Testis (tissue), 3 donors: ENCODE data around the gene DHRS2. TPM values are rescaled to one million over a fixed set of nuclear protein-coding genes. Genes with fewer than 3 reads are reported as not detected.
"Not testable (repeated sequence)": the region's sequence is repeated elsewhere in the genome, so short reads cannot be mapped to it uniquely, and the experiment has no call there.

ENCODE experiments used
- DNase-seq: peaks from one replicate; pipeline ENCODE4 v3.0.0-alpha.2; 2019
- H3K27ac ChIP-seq, 2 donors: fragments of 200-600 bp; sonication (generic); one replicate each; pipeline ENCODE4 v1.5.1; 2019
- H3K27me3 ChIP-seq: fragments of 200-600 bp; sonication (generic); one replicate; pipeline ENCODE4 v1.5.1; 2019
- H3K36me3 ChIP-seq: fragments of 200-600 bp; sonication (generic); one replicate; pipeline ENCODE4 v1.5.1; 2017; ENCODE audit warnings: low read depth; ENCODE audit errors: missing control alignments
- H3K4me1 ChIP-seq: fragments of 200-600 bp; sonication (generic); one replicate; pipeline ENCODE4 v1.5.1; 2019
- H3K4me3 ChIP-seq, 2 donors: fragments of 200-600 bp; sonication (generic); one replicate each; pipeline ENCODE4 v1.5.1; 2017 to 2019
- H3K9me3 ChIP-seq: fragments of 200-600 bp; sonication (generic); one replicate; pipeline ENCODE4 v1.5.1; 2017
- POLR2A ChIP-seq: fragments of 450-650 bp; IDR thresholded peaks from one replicate; pipeline ENCODE4 v1.6.1; 2017; ENCODE audit warnings: antibody characterized with exemption, mild to moderate bottlenecking, moderate library complexity
- WGBS, 2 donors: methylation state at CpG; one replicate each; pipeline ENCODE4 v1.1.5; 2018; 5-methylcytosine and 5-hydroxymethylcytosine counted together
- intact Hi-C: fragments of 100-400 bp; cut with DNase I; formaldehyde crosslinking; loops from one replicate; pipeline ENCODE4 v1.15.1; 2023; ENCODE audit warnings: low total_unique reads
- polyA plus RNA-seq: library from polyadenylated mRNA; stranded (reverse); fragments of 350-450 nt; fragmentation: Illumina TruSeq; extraction: RNeasy Lipid Tissue Mini Kit (QIAGEN cat#74804); gene quantifications from one replicate; pipeline ENCODE4 v1.2.3, GENCODE V29; 2014; ENCODE audit warnings: low read depth, low replicate concordance; ENCODE audit not compliant: insufficient read depth
- total RNA-seq, 2 donors: library from RNA; depleted of rRNA; stranded (reverse); fragments of >200 nt; gene quantifications; one replicate each; pipeline ENCODE4 v1.2.3, GENCODE V29; 2016
- TF ChIP-seq, protein P1 (sequence below), 3 experiments: fragments of 450-650 bp in 2 of 3; fragments of 200-600 bp in 1 of 3; sonication (generic) in 1 of 3; IDR thresholded peaks; one replicate each; pipeline ENCODE4 v1.5.1; 2016 to 2019; ENCODE audit warnings: antibody characterized with exemption in 3 of 3, mild to moderate bottlenecking in 2 of 3, moderate library complexity in 1 of 3

Gene DHRS2
- total and polyA plus RNA-seq, 3 donors from 2014 or later: 3.3 to 6.1 (median 4.1) TPM

DNA sequence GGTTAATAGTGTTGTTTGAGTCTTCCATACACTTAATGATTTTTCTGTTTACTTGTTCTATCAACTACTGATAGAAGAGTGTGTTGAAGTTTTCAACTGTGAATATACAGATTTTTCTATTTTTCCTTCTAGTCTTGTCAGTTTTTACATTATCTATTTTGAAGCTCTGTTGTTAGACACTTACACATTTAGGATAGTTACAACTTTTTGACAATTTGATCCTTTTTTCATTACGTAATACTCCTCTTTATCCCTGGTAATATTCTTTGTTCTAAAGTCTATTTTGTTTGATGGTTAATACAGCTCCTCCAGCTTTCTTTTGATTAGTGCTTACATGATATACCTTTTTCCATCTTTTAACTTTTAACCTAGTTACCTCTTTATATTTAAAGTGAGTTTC, 45.2 kb downstream of the DHRS2 start:
- Histone ChIP-seq H3K27ac (no peak overlapping the region), H3K27me3 (no peaks in the 10 kb centered on the region), H3K36me3 (no peaks in the 10 kb centered on the region), H3K4me3 (no peak overlapping the region), H3K9me3 (no peaks in the 10 kb centered on the region), H3K4me1 (no peaks in the 10 kb centered on the region)
- 86 to 92% methylated on average over 1 of the region's 1 CpG for WGBS, 2 donors
- TF ChIP-seq, protein P1, sequence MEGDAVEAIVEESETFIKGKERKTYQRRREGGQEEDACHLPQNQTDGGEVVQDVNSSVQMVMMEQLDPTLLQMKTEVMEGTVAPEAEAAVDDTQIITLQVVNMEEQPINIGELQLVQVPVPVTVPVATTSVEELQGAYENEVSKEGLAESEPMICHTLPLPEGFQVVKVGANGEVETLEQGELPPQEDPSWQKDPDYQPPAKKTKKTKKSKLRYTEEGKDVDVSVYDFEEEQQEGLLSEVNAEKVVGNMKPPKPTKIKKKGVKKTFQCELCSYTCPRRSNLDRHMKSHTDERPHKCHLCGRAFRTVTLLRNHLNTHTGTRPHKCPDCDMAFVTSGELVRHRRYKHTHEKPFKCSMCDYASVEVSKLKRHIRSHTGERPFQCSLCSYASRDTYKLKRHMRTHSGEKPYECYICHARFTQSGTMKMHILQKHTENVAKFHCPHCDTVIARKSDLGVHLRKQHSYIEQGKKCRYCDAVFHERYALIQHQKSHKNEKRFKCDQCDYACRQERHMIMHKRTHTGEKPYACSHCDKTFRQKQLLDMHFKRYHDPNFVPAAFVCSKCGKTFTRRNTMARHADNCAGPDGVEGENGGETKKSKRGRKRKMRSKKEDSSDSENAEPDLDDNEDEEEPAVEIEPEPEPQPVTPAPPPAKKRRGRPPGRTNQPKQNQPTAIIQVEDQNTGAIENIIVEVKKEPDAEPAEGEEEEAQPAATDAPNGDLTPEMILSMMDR (IDR thresholded peaks at IDR 0.05): no peak
- no peak for TF ChIP-seq POLR2A
- intact Hi-C loops: no loop called here
- no peak for DNase-seq

DNA sequence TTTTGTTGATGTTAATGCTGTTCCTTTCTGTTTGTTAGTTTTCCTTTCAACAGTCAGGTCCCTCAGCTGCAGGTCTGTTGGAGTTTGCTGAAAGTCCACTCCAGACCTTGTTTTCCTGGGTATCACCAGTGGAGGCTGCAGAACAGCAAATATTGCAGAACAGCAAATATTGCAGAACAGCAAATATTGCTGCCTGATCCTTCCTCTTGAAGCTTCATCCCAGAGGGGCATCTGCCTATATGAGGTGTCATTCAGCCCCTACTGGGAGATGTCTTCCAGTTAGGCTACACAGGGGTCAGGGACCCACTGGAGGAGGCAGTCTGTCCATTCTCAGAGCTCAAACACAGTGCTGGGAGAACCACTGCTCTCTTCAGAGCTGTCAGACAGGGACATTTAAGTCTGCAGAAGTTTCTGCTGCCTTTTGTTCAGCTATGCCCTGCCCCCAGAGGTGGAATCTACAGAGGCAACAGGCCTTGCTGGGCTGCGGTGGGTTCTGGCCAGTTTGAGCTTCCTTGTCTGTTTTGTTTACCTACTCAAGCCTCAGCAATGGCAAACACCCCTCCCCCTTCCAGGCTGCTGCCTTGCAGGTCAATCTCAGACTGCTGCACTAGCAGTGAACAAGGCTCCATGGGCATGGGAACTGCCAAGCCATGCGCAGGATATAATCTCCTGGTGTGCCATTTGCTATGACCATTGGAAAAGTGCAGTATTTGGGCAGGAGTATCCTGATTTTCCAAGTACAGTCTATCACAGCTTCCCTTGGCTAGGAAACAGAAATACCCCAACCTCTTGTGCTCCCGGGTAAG, 53.7 kb downstream of the DHRS2 start:
- H3K9me3 ChIP-seq, intact Hi-C loops, H3K27ac ChIP-seq, H3K27me3 ChIP-seq, H3K4me3 ChIP-seq, DNase-seq, H3K36me3 ChIP-seq: not testable (repeated sequence)
- WGBS, 2 donors: 93 to 100% methylated on average over 3 of the region's 3 CpGs
- peaks cover 17% of the 10 kb centered on the region for H3K4me1 ChIP-seq

DNA sequence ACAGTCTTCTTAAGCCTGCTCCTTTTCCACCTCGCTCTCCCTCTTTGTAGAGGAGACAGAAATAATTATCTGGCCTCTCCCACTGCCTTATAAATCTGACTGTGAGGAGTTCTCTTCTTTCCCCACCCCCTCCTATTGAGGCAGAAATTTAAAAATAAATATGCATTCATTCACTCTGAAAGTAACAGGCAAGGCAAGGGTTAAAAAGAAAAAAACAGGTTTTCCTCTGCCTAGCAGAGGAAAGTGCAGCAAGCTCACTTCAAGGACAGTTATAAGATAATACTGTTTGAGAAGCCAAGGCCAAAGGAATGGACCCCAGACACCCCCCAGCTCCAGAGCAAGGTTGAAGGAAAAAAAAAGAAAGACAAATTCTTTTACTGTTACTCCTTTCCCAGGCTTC, 56.3 kb downstream of the DHRS2 start:
- TF ChIP-seq, protein P1 (IDR thresholded peaks at IDR 0.05): no peak
- no peak for TF ChIP-seq POLR2A
- no peak overlapping the region for H3K4me3 ChIP-seq
- H3K27me3 ChIP-seq: no peaks in the 10 kb centered on the region
- intact Hi-C loops: no loop called here
- H3K36me3 ChIP-seq: no peaks in the 10 kb centered on the region
- H3K9me3 ChIP-seq: no peaks in the 10 kb centered on the region
- WGBS, 2 donors: 66 to 68% methylated on average over 1 of the region's 1 CpG
- H3K27ac ChIP-seq: no peak overlapping the region
- H3K4me1 ChIP-seq: peaks cover 28% of the 10 kb centered on the region
- DNase-seq: no peak

DNA sequence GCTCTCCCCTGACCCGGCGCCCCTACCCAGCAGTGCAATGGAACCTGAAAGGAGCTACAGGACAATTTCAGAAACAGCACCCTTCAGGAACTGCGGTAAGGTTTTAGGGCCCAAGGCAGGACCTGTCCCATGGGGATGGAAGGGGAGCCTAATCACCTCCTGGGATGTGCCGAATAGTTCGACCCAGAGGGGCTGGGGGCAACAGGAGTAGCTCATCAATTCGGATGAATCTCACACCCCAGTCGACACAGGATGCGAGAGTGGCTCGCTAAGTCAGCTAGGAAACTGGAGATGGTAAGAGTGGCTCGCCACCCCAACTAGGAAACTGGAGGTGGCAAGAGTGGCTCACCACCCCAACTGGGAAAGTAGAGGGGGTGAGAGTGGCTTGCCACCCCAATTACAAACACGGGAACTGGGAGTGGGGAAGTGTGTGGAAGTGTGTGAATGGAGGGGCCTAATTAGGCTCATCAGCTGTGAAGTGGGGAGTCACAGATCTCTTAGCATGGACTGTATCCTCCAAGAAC, 57.1 kb downstream of the DHRS2 start:
- WGBS, 2 donors: 46 to 59% methylated on average over 9 to 11 of the region's 11 CpGs
- H3K27ac ChIP-seq: no peak overlapping the region
- no peak for DNase-seq

More for the DNA sequence above, 57.1 kb downstream of the DHRS2 start:
- no peak for TF ChIP-seq POLR2A
- TF ChIP-seq, protein P1 (IDR thresholded peaks at IDR 0.05): no peak
- Histone ChIP-seq H3K27me3 (no peaks in the 10 kb centered on the region), H3K4me3 (no peak overlapping the region), H3K4me1 (peaks cover 37% of the 10 kb centered on the region), H3K9me3 (no peaks in the 10 kb centered on the region), H3K36me3 (no peaks in the 10 kb centered on the region)
- intact Hi-C loops: no loop called here
